Colonic mucosa (tissue), 4 donors: ENCODE results near the gene ABLIM2. TPM values are rescaled to one million over a fixed set of nuclear protein-coding genes. Genes with fewer than 3 reads are reported as not detected.
A peak's percentile ranks its signal among the peaks of the same experiment; 100 is the strongest.

Experiments
- DNase-seq: peaks from one replicate; pipeline ENCODE4 v3.0.0-alpha.2; 2020
- H3K27ac ChIP-seq: fragments of 200-600 bp; one replicate; pipeline ENCODE4 v1.8.0; 2021
- H3K27me3 ChIP-seq: fragments of 200-600 bp; one replicate; pipeline ENCODE4 v1.8.0; 2021
- H3K36me3 ChIP-seq: fragments of 200-600 bp; one replicate; pipeline ENCODE4 v1.8.0; 2021
- H3K4me1 ChIP-seq: fragments of 200-600 bp; one replicate; pipeline ENCODE4 v1.8.0; 2021; ENCODE audit warnings: mild to moderate bottlenecking
- H3K4me3 ChIP-seq: fragments of 200-600 bp; one replicate; pipeline ENCODE4 v1.8.0; 2021
- H3K9ac ChIP-seq, 2 donors: one replicate each; pipeline ENCODE4 v1.7.0; 2013; ENCODE audit warnings: control low read depth in 2 of 2, low read depth in 2 of 2, low read length in 2 of 2
- H3K9me3 ChIP-seq: fragments of 200-600 bp; one replicate; pipeline ENCODE4 v1.8.0; 2021
- intact Hi-C: fragments of 100-400 bp; cut with DNase I; formaldehyde crosslinking; loops from one replicate; pipeline ENCODE4 v1.14.1; 2022
- total RNA-seq, 2 donors: library from RNA; stranded (reverse); fragmentation: NEBNext Ultra II Directional in 1 of 2; extraction: Animal tissue kit (Norgen Biotek cat#: 25700) in 1 of 2; gene quantifications; one replicate each; pipeline ENCODE4 v1.2.1, GENCODE V29; 2021
- TF ChIP-seq, protein P1 (sequence below): fragments of 200-600 bp; IDR thresholded peaks from one replicate; pipeline ENCODE4 v1.8.0; 2022; ENCODE audit warnings: antibody characterized with exemption, mild to moderate bottlenecking
- donor health status: healthy.
- donor health status: DM: no; HTN: no; CAD: no.
- donor health status: DM: no; HTN: no; CAD: no.

ABLIM2 gene
- total RNA-seq, 2 donors from 2014 or later = 11.1 to 11.5 TPM

DNA sequence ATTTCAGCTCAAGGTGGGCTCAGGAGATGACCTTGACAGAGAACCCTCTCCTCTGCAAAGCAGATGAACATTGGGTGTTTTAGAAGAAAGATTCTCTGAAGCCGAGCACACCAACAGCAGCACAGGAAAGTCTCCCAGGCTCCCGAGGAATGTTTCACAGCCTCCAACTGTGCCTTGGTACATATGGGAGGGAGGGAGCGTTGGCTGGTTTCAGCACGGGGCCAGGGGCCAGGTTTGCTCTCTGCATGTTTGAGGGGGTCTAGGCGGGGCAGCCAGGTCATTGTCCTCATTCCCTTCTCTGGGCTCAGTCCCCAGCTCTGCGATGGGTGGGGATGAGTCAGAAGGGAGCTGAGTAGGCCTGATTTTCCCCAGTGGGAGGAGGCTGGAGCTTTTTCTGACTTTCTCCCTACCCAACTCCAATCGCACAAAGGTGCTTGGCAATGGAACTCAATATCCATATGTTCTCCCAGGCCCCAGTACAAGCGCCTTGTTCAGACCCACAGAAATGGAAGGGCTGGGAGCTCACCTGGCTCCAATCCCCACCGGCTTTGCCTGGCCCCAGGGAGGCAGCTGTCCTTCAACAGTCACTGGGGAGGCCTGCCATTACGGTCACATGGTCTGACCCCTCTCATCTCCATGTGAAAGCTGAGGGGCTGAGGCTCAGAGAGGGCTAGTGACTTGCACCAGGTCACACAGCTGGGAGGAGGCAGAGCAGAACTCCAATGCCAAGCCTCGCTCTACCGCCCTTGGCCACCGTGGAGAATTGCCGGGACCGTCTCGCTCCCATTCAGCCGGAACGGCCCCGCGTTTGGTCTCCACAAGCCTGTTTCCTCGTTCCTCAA, 110.6 kb downstream of the ABLIM2 start:
- Histone ChIP-seq H3K27me3 (no peaks in the 10 kb centered on the region), H3K4me3 (no peak overlapping the region), H3K4me1 (no peaks in the 10 kb centered on the region), H3K9ac (no peak overlapping the region), H3K36me3 (no peaks in the 10 kb centered on the region), H3K27ac (no peak overlapping the region), H3K9me3 (no peaks in the 10 kb centered on the region)
- TF ChIP-seq, protein P1, sequence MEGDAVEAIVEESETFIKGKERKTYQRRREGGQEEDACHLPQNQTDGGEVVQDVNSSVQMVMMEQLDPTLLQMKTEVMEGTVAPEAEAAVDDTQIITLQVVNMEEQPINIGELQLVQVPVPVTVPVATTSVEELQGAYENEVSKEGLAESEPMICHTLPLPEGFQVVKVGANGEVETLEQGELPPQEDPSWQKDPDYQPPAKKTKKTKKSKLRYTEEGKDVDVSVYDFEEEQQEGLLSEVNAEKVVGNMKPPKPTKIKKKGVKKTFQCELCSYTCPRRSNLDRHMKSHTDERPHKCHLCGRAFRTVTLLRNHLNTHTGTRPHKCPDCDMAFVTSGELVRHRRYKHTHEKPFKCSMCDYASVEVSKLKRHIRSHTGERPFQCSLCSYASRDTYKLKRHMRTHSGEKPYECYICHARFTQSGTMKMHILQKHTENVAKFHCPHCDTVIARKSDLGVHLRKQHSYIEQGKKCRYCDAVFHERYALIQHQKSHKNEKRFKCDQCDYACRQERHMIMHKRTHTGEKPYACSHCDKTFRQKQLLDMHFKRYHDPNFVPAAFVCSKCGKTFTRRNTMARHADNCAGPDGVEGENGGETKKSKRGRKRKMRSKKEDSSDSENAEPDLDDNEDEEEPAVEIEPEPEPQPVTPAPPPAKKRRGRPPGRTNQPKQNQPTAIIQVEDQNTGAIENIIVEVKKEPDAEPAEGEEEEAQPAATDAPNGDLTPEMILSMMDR = no peak
- no peak for DNase-seq
- intact Hi-C loops = no loop called here

DNA sequence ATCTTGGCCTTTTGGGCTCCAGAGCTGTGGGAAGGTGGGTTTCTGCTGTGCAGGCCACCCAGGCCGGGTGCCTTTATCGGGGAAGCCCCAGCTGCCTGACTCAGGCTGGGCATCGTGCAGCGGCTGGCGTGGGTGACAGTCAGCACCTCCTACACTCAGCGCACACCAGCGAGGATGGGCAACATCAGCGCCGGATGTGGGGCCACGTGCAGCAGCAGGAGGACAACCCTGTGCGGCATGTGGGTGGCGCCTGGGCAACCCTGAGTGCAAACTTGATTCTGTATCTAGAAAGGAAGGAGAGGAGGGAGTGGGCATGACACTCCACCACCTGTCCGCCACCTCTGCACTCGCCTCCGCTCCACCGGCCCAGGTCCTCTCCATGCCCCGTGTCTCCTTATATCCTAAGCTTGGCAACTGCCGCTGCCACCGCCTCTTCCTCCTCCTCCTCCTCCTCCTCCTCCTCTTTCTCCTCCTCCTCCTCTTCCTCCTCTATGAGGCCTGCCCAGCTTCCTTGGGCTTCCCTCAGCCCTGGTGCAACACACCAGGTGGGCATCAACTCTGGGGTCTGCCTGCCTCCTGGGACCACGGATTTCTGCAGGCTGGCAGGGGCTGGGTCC, 111.6 kb downstream of the ABLIM2 start:
- Histone ChIP-seq H3K4me1 (no peaks in the 10 kb centered on the region), H3K27me3 (no peaks in the 10 kb centered on the region), H3K9ac (no peak overlapping the region), H3K36me3 (no peaks in the 10 kb centered on the region), H3K4me3 (no peak overlapping the region), H3K9me3 (no peaks in the 10 kb centered on the region), H3K27ac (no peak overlapping the region)
- intact Hi-C loops = no loop called here
- TF ChIP-seq, protein P1 = no peak
- no peak for DNase-seq

DNA sequence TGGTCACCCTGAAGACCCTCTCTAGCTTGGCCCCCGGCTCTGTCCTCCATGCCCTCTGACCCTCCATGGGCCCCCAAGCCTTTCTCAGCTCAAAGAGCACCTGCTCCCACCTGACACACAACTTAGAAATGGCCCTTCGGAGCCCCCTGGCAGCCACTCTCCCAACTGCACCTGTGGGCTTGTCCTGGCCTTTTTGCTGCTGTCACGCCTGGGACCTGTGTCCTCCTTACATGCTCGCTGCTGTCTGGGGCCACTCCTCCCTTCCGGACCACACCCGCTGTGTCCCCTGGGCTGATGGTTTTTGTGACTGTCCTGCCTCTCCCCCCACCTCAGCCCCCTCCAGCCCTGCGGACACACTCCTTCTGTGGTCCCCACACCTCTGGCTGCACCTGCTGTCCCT, 112.7 kb downstream of the ABLIM2 start:
- H3K4me3 ChIP-seq = no peak overlapping the region
- DNase-seq = no peak
- H3K4me1 ChIP-seq = no peaks in the 10 kb centered on the region
- H3K9ac ChIP-seq = no peak overlapping the region
- no peak overlapping the region for H3K27ac ChIP-seq
- no peaks in the 10 kb centered on the region for H3K9me3 ChIP-seq
- TF ChIP-seq, protein P1 = no peak
- H3K27me3 ChIP-seq = no peaks in the 10 kb centered on the region
- H3K36me3 ChIP-seq = no peaks in the 10 kb centered on the region
- intact Hi-C loops = no loop called here

DNA sequence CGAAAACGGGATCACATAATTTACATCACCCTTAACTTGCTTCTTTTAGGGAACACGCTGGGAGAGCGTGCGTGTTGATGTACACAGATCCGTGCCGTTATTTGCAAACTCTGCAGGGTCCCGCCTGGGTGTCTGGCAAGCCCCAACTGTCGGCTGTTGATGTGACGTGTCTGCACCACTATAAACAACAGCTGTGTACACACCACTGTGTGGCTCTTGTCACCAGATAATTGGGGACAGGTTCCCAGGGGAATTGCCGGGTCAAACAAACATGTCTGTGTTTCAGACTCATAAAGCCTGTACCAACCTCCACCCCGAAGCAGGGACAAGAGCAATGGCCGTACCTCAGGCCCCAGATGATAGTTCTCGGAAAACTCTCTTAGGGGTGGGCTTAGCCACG, 113.9 kb downstream of the ABLIM2 start:
- intact Hi-C loops = no loop called here
- Histone ChIP-seq H3K9ac (no peak overlapping the region), H3K9me3 (no peaks in the 10 kb centered on the region), H3K4me1 (no peaks in the 10 kb centered on the region), H3K27me3 (no peaks in the 10 kb centered on the region), H3K4me3 (no peak overlapping the region), H3K36me3 (no peaks in the 10 kb centered on the region), H3K27ac (no peak overlapping the region)
- TF ChIP-seq, protein P1 = no peak
- peak; percentile 36 for DNase-seq

DNA sequence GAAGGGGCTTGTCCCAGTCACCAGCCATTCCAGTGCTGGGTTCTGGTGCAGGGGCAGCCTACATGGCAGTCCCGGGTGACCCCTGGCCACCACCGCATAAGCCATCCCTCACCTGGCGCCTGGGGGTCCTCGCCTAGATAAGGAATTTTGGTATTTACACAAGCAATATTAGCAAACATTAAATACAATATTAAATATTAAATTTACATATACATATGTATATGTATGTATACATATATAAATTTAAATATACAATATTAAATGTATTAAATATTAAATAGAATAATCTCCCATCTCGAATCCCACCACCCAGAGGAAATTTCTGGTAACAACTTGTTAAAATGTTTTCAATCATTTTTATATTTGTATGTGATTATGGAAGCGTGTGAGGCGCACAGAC, 114.4 kb downstream of the ABLIM2 start:
- H3K27ac ChIP-seq = no peak overlapping the region
- DNase-seq = no peak
- TF ChIP-seq, protein P1 = no peak
- no peaks in the 10 kb centered on the region for H3K9me3 ChIP-seq
- no peak overlapping the region for H3K9ac ChIP-seq
- H3K4me3 ChIP-seq = no peak overlapping the region
- no peaks in the 10 kb centered on the region for H3K27me3 ChIP-seq
- H3K4me1 ChIP-seq = no peaks in the 10 kb centered on the region
- H3K36me3 ChIP-seq = no peaks in the 10 kb centered on the region
- intact Hi-C loops = no loop called here
